ENCODE data around the gene FBXO8. TPM values are rescaled to one million over a fixed set of nuclear protein-coding genes. Genes with fewer than 3 reads are reported as not detected.
"Not testable (repeated sequence)": the region's sequence is repeated elsewhere in the genome, so short reads cannot be mapped to it uniquely, and the experiment has no call there.

The FBXO8 gene
- total and polyA plus RNA-seq, 2 of the 4 experiments (the other 2 are of a cell fraction) = 11.3 to 25.6 TPM

DNA sequence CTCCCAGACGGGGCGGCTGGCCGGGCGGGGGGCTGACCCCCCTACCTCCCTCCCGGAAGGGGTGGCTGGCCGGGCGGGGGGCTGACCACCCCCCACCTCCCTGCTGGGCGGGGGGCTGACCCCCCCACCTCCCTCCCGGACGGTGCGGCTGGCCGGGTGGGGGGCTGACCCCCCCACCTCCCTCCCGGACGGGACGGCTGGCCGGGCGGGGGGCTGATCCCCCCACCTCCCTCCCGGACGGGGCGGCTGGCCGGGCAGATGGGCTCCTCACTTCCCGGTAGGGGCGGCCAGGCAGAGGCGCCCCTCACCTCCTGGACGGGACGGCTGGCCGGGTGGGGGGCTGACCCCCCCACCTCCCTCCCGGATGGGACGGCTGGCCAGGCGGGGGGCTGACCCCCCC is 11.2 kb upstream of the FBXO8 start:
- H2AFZ ChIP-seq (replicated peaks; ENCODE audit: low read length, poor library complexity); H2AK5ac ChIP-seq (ENCODE audit: low read depth, low read length); H3K36me3 ChIP-seq (ENCODE audit: control insufficient read depth, insufficient read depth, low read length); H2BK20ac ChIP-seq (ENCODE audit: low read depth, low read length); H3K14ac ChIP-seq (replicated peaks; ENCODE audit: low read depth, low read length); CTCF ChIA-PET; H3K23ac ChIP-seq (ENCODE audit: low read depth, low read length); H3K18ac ChIP-seq (ENCODE audit: low read depth, low read length); H3K4ac ChIP-seq (ENCODE audit: low read depth, low read length); H3K4me3 ChIP-seq (ENCODE audit: insufficient read depth, low read depth, low read length); ATAC-seq (ENCODE audit: low read depth); DNase-seq; H4K20me1 ChIP-seq (ENCODE audit: insufficient read depth, low read length); H3K4me1 ChIP-seq (ENCODE audit: control insufficient read depth, insufficient read depth, low read length); H4K5ac ChIP-seq (ENCODE audit: low read depth, low read length); H3K56ac ChIP-seq (ENCODE audit: extremely low read depth, insufficient read depth, low read length); H3K4me2 ChIP-seq (ENCODE audit: low read depth, low read length); in situ Hi-C loops (cut with MboI; ENCODE audit: low sequenced_read_pairs); POLR2A ChIA-PET (ENCODE audit: unreplicated experiment); H2BK120ac ChIP-seq (ENCODE audit: low read depth, low read length); H4K8ac ChIP-seq (ENCODE audit: low read depth in 2 of 2, low read length in 2 of 2); dilution Hi-C loops (cut with HindIII; ENCODE audit: low sequenced_read_pairs, unreplicated experiment); BruUV-seq (replicated peaks); intact Hi-C loops (cut with micrococcal nuclease); H4K91ac ChIP-seq (ENCODE audit: insufficient read depth, low read depth, low read length); H3K9me3 ChIP-seq (ENCODE audit: control insufficient read depth, insufficient read depth, low read length); H2BK5ac ChIP-seq (ENCODE audit: low read depth, low read length, poor library complexity, severe bottlenecking); H2AK9ac ChIP-seq (replicated peaks; ENCODE audit: low read depth, low read length, poor library complexity); H3K27ac ChIP-seq (ENCODE audit: insufficient read depth, low read length); H2BK15ac ChIP-seq (ENCODE audit: low read depth, low read length); H3K27me3 ChIP-seq (ENCODE audit: control insufficient read depth, insufficient read depth, low read length); H3K9ac ChIP-seq (ENCODE audit: low read depth, low read length); H3K9me1 ChIP-seq (ENCODE audit: insufficient read depth, low read length): not testable (repeated sequence)
- peaks cover 4 to 12% of the 10 kb centered on the region in 2 experiments; a peak in 2 of 4 replicates for H3K79me1 ChIP-seq (ENCODE audit: low read depth in 1 of 2, low read length in 2 of 2)
- whole genome bisulfite sequencing, 2 experiments (ENCODE audit: extremely low coverage in 2 of 2, insufficient read length in 1 of 2) = no CpG with 5 or more reads among the region's 30 CpGs
